Vagina (tissue), 2 donors: Measurements from ENCODE around the gene OBSCN.

Source experiments
- POLR2A ChIP-seq, 2 donors: fragments of 450-650 bp; IDR thresholded peaks; one replicate each; pipeline ENCODE4 v1.6.1; 2017; ENCODE audit warnings: antibody characterized with exemption in 2 of 2, mild to moderate bottlenecking in 2 of 2, moderate library complexity in 2 of 2
- TF ChIP-seq, protein P1 (sequence below), 3 experiments: fragments of 450-650 bp in 2 of 3; fragments of 200-600 bp in 1 of 3; sonication (generic) in 1 of 3; IDR thresholded peaks; one replicate each; pipeline ENCODE4 v1.5.1; 2017 to 2019; ENCODE audit warnings: antibody characterized with exemption in 3 of 3, mild to moderate bottlenecking in 2 of 3, moderate library complexity in 2 of 3

DNA sequence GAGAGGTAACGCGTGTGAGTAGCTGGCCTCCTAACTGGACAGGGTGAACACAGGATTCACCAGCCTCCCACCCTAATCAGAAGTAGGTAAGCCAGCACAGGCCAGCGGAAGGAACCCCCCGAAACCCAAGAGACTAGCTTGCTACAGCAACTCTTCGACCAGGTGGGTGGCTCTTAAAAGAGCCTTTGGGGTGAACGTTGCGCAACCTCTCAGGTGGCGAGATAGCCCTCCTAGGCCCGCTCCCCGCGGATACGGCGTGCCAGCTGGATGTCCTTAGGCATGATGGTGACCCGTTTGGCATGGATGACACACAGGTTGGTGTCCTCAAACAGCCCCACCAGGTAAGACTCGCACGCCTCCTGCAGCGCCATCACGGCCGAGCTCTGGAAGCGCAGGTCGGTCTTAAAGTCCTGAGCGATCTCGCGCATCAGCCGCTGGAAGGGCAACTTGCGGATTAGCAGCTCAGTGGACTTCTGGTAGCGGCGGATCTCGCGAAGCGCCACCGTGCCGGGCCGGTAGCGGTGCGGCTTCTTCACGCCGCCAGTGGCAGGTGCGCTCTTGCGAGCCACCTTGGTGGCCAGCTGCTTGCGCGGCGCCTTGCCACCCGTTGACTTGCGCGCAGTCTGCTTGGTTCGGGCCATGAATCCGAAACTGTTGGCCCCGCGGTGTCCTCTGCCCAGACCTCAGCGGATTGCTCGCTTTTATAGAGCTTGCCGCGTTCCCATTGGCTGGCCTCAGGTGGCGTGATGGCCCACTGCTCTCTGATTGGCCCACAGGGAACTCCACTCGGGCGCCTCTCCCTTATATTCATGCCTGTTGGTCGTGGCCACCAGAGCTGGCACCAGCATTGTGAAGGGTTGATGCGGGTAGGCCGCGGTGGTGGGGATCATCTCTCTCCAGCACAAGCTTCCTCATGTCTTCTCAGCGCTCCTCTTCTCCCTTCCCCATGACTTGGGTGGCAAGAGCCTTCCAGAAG lies 217.1 kb downstream of the OBSCN start:
- TF ChIP-seq, protein P1, sequence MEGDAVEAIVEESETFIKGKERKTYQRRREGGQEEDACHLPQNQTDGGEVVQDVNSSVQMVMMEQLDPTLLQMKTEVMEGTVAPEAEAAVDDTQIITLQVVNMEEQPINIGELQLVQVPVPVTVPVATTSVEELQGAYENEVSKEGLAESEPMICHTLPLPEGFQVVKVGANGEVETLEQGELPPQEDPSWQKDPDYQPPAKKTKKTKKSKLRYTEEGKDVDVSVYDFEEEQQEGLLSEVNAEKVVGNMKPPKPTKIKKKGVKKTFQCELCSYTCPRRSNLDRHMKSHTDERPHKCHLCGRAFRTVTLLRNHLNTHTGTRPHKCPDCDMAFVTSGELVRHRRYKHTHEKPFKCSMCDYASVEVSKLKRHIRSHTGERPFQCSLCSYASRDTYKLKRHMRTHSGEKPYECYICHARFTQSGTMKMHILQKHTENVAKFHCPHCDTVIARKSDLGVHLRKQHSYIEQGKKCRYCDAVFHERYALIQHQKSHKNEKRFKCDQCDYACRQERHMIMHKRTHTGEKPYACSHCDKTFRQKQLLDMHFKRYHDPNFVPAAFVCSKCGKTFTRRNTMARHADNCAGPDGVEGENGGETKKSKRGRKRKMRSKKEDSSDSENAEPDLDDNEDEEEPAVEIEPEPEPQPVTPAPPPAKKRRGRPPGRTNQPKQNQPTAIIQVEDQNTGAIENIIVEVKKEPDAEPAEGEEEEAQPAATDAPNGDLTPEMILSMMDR (IDR thresholded peaks at IDR 0.05): no peak
- TF ChIP-seq POLR2A (IDR thresholded peaks at IDR 0.05): no peak
